HUES6 (cell line): ENCODE data around the gene EGFL7.

Source experiments
- H3K27ac ChIP-seq: 2 replicates; pipeline ENCODE4 v1.7.0; 2013; ENCODE audit warnings: low read depth, mild to moderate bottlenecking, low read length, inconsistent platforms
- H3K27me3 ChIP-seq: 2 replicates; pipeline ENCODE4 v1.6.1; 2013; ENCODE audit warnings: low read length; ENCODE audit not compliant: control insufficient read depth, insufficient read depth
- H3K36me3 ChIP-seq: 2 replicates; pipeline ENCODE4 v1.6.1; 2013; ENCODE audit warnings: low read length; ENCODE audit not compliant: control insufficient read depth, insufficient read depth
- H3K4me1 ChIP-seq: 2 replicates; pipeline ENCODE4 v1.6.1; 2013; ENCODE audit warnings: low read length; ENCODE audit not compliant: control insufficient read depth, insufficient read depth
- H3K4me3 ChIP-seq: 2 replicates; pipeline ENCODE4 v1.5.1; 2013; ENCODE audit warnings: low read depth, low read length
- H3K9ac ChIP-seq: one replicate; pipeline ENCODE4 v1.6.1; 2013; ENCODE audit warnings: mild to moderate bottlenecking, low read length
- H3K9me3 ChIP-seq: 2 replicates; pipeline ENCODE4 v1.6.1; 2013; ENCODE audit warnings: low read depth, low read length; ENCODE audit not compliant: control insufficient read depth, insufficient read depth

Gene EGFL7

GRCh38 chr9:136662656-136663581 lies at the start of gene EGFL7:
Gene EGFL7, plus strand, starts transcription at chr9:136662916. Its CDS starts 5,367 bp downstream, at chr9:136668283.
- Histone ChIP-seq H3K4me3 (no peak within 1 kb of the TSS), H3K9ac (no peak within 1 kb of the TSS), H3K9me3 (no peaks in the 10 kb centered on the region), H3K27ac (no peak within 1 kb of the TSS), H3K36me3 (no peaks in the 10 kb centered on the region), H3K27me3 (peaks cover 12% of the 10 kb centered on the region; the same call in 1 of the 2 replicates), H3K4me1 (peaks cover 5% of the 10 kb centered on the region)

- Histone ChIP-seq H3K27ac (no peak overlapping the region), H3K4me3 (no peak overlapping the region), H3K27me3 (no peaks in the 10 kb centered on the region), H3K36me3 (no peaks in the 10 kb centered on the region), H3K4me1 (peaks cover 28% of the 10 kb centered on the region), H3K9ac (peak overlapping the region; percentile 23), H3K9me3 (no peaks in the 10 kb centered on the region)
Observed at GRCh38 chr9:136613824-136614371, 48.8 kb upstream of the EGFL7 start.

- no peaks in the 10 kb centered on the region for H3K27me3 ChIP-seq
- H3K9ac ChIP-seq = no peak overlapping the region
- no peak overlapping the region for H3K4me3 ChIP-seq
- peaks cover 24% of the 10 kb centered on the region for H3K4me1 ChIP-seq
- no peaks in the 10 kb centered on the region for H3K9me3 ChIP-seq
- no peaks in the 10 kb centered on the region for H3K36me3 ChIP-seq
- H3K27ac ChIP-seq = no peak overlapping the region
Observed at GRCh38 chr9:136614372-136614922, 48.3 kb upstream of the EGFL7 start.

GRCh38 chr9:136614967-136615623 lies 47.6 kb upstream of the EGFL7 start:
- Histone ChIP-seq H3K27me3 (no peaks in the 10 kb centered on the region), H3K4me3 (no peak overlapping the region), H3K9ac (no peak overlapping the region), H3K4me1 (peaks cover 17% of the 10 kb centered on the region), H3K27ac (no peak overlapping the region), H3K9me3 (no peaks in the 10 kb centered on the region), H3K36me3 (no peaks in the 10 kb centered on the region)

- no peaks in the 10 kb centered on the region for H3K36me3 ChIP-seq
- no peaks in the 10 kb centered on the region for H3K9me3 ChIP-seq
- H3K27ac ChIP-seq = no peak overlapping the region
- no peaks in the 10 kb centered on the region for H3K27me3 ChIP-seq
- H3K4me3 ChIP-seq = no peak overlapping the region
- no peak overlapping the region for H3K9ac ChIP-seq
- H3K4me1 ChIP-seq = peaks cover 14% of the 10 kb centered on the region; the same call in 1 of the 2 replicates
Observed at GRCh38 chr9:136615631-136616306, 46.9 kb upstream of the EGFL7 start.

GRCh38 chr9:136616307-136616635 lies 46.4 kb upstream of the EGFL7 start:
- H3K9ac ChIP-seq = no peak overlapping the region
- H3K27me3 ChIP-seq = no peaks in the 10 kb centered on the region
- H3K4me3 ChIP-seq = no peak overlapping the region
- peaks cover 19% of the 10 kb centered on the region; the same call in 1 of the 2 replicates for H3K4me1 ChIP-seq
- H3K36me3 ChIP-seq = no peaks in the 10 kb centered on the region
- H3K27ac ChIP-seq = no peak overlapping the region
- H3K9me3 ChIP-seq = no peaks in the 10 kb centered on the region

- H3K4me1 ChIP-seq = peaks cover 21% of the 10 kb centered on the region; the same call in 1 of the 2 replicates
- H3K4me3 ChIP-seq = no peak overlapping the region
- H3K9me3 ChIP-seq = no peaks in the 10 kb centered on the region
- no peak overlapping the region for H3K9ac ChIP-seq
- H3K27ac ChIP-seq = no peak overlapping the region
- H3K36me3 ChIP-seq = no peaks in the 10 kb centered on the region
- no peaks in the 10 kb centered on the region for H3K27me3 ChIP-seq
Observed at GRCh38 chr9:136616948-136617695, 45.6 kb upstream of the EGFL7 start.

- no peaks in the 10 kb centered on the region for H3K27me3 ChIP-seq
- H3K27ac ChIP-seq = no peak overlapping the region
- H3K9ac ChIP-seq = no peak overlapping the region
- H3K9me3 ChIP-seq = no peaks in the 10 kb centered on the region
- H3K4me1 ChIP-seq = peaks cover 21% of the 10 kb centered on the region; the same call in 1 of the 2 replicates
- no peak overlapping the region for H3K4me3 ChIP-seq
- H3K36me3 ChIP-seq = no peaks in the 10 kb centered on the region
Observed at GRCh38 chr9:136617746-136618579, 44.8 kb upstream of the EGFL7 start.

GRCh38 chr9:136618580-136619547 lies 43.9 kb upstream of the EGFL7 start:
- Histone ChIP-seq H3K9me3 (no peaks in the 10 kb centered on the region), H3K36me3 (no peaks in the 10 kb centered on the region), H3K4me1 (peaks cover 19% of the 10 kb centered on the region; the same call in 1 of the 2 replicates), H3K27ac (no peak overlapping the region), H3K4me3 (no peak overlapping the region), H3K9ac (no peak overlapping the region), H3K27me3 (no peaks in the 10 kb centered on the region)
